Activated CD8-positive, alpha-beta memory T cell treated with anti-CD3 and anti-CD28 coated beads, Interleukin-2, amount 50 U/mL, for 24 hours (primary cell): ENCODE results near the gene TEX14.
"Not testable (repeated sequence)": the region's sequence is repeated elsewhere in the genome, so short reads cannot be mapped to it uniquely, and the experiment has no call there.

Source experiments
- DNase-seq: peaks from one replicate; pipeline ENCODE4 v3.0.0-alpha.2; 2020; ENCODE audit errors: extremely low read depth

Gene TEX14

GRCh38 chr17:58597371-58597770 is 94.5 kb downstream of the TEX14 start:
- no peak for DNase-seq

GRCh38 chr17:58595194-58595792 is 96.6 kb downstream of the TEX14 start:
- no peak for DNase-seq

- no peak for DNase-seq
Observed at GRCh38 chr17:58593123-58593522, 98.7 kb downstream of the TEX14 start.

- no peak for DNase-seq
Observed at GRCh38 chr17:58591455-58591854, 100.4 kb downstream of the TEX14 start.

- no peak for DNase-seq
Observed at GRCh38 chr17:58590377-58590776, 101.5 kb downstream of the TEX14 start.

GRCh38 chr17:58587713-58588117 is 104.1 kb downstream of the TEX14 start:
- DNase-seq = peak; percentile 8

- DNase-seq = no peak
Observed at GRCh38 chr17:58586009-58586644, 105.7 kb downstream of the TEX14 start.

GRCh38 chr17:58585554-58585953 is 106.3 kb downstream of the TEX14 start:
- no peak for DNase-seq

- DNase-seq = no peak
Observed at GRCh38 chr17:58583486-58583885, 108.4 kb downstream of the TEX14 start.

- not testable (repeated sequence) for DNase-seq
Observed at GRCh38 chr17:58582718-58583117, 109.1 kb downstream of the TEX14 start.

GRCh38 chr17:58580671-58581070 is 111.2 kb downstream of the TEX14 start:
- no peak for DNase-seq

GRCh38 chr17:58577696-58578095 is 114.1 kb downstream of the TEX14 start:
- peak; percentile 15 for DNase-seq

- no peak for DNase-seq
Observed at GRCh38 chr17:58576679-58577367, 115.0 kb downstream of the TEX14 start.

- no peak for DNase-seq
Observed at GRCh38 chr17:58575511-58575910, 116.3 kb downstream of the TEX14 start.

GRCh38 chr17:58574025-58574424 is 117.8 kb downstream of the TEX14 start:
- DNase-seq = no peak

- no peak for DNase-seq
Observed at GRCh38 chr17:58572846-58573245, 119.0 kb downstream of the TEX14 start.

GRCh38 chr17:58570758-58571157 is 121.1 kb downstream of the TEX14 start:
- no peak for DNase-seq

GRCh38 chr17:58569196-58569595 is 122.6 kb downstream of the TEX14 start:
- DNase-seq = no peak

GRCh38 chr17:58568044-58568799 is 123.6 kb downstream of the TEX14 start:
- no peak for DNase-seq

GRCh38 chr17:58565389-58566311 is 126.2 kb downstream of the TEX14 start:
- no peak for DNase-seq

GRCh38 chr17:58564971-58565370 is 126.9 kb downstream of the TEX14 start:
- DNase-seq = no peak
